ENCODE results near the gene R3HDM2.
"Not testable (repeated sequence)": the region's sequence is repeated elsewhere in the genome, so short reads cannot be mapped to it uniquely, and the experiment has no call there.

The R3HDM2 gene

GRCh38 chr12:57384478-57384877 lies 46.4 kb downstream of the R3HDM2 start:
- DNase-seq (ENCODE audit: low read depth in 2 of 2, low spot score in 1 of 2) = no peak

- no peak for DNase-seq (ENCODE audit: low read depth in 2 of 2, low spot score in 1 of 2)
These were observed 49.1 kb downstream of the R3HDM2 start for GRCh38 chr12:57381693-57382220.

- DNase-seq (ENCODE audit: low read depth in 2 of 2, low spot score in 1 of 2) = no peak
These were observed 50.5 kb downstream of the R3HDM2 start for GRCh38 chr12:57380300-57380699.

- DNase-seq (ENCODE audit: low read depth in 2 of 2, low spot score in 1 of 2) = no peak
These were observed 53.6 kb downstream of the R3HDM2 start for GRCh38 chr12:57377103-57377840.

GRCh38 chr12:57372233-57372632 lies 58.6 kb downstream of the R3HDM2 start:
- no peak for DNase-seq (ENCODE audit: low read depth in 2 of 2, low spot score in 1 of 2)

- DNase-seq (ENCODE audit: low read depth in 2 of 2, low spot score in 1 of 2) = no peak
These were observed 60.1 kb downstream of the R3HDM2 start for GRCh38 chr12:57370696-57371095.

GRCh38 chr12:57370072-57370471 lies 60.8 kb downstream of the R3HDM2 start:
- no peak for DNase-seq (ENCODE audit: low read depth in 2 of 2, low spot score in 1 of 2)

GRCh38 chr12:57369202-57369601 lies 61.6 kb downstream of the R3HDM2 start:
- DNase-seq (ENCODE audit: low read depth in 2 of 2, low spot score in 1 of 2) = no peak

GRCh38 chr12:57368349-57369095 lies 62.3 kb downstream of the R3HDM2 start:
- no peak for DNase-seq (ENCODE audit: low read depth in 2 of 2, low spot score in 1 of 2)

- no peak for DNase-seq (ENCODE audit: low read depth in 2 of 2, low spot score in 1 of 2)
These were observed 63.7 kb downstream of the R3HDM2 start for GRCh38 chr12:57367121-57367520.

- no peak for DNase-seq (ENCODE audit: low read depth in 2 of 2, low spot score in 1 of 2)
These were observed 64.5 kb downstream of the R3HDM2 start for GRCh38 chr12:57366315-57366714.

GRCh38 chr12:57364156-57364555 lies 66.7 kb downstream of the R3HDM2 start:
- not testable (repeated sequence) for DNase-seq (ENCODE audit: low read depth in 2 of 2, low spot score in 1 of 2)

GRCh38 chr12:57360468-57360867 lies 70.4 kb downstream of the R3HDM2 start:
- DNase-seq (ENCODE audit: low read depth in 2 of 2, low spot score in 1 of 2) = no peak

GRCh38 chr12:57358646-57359045 lies 72.2 kb downstream of the R3HDM2 start:
- no peak for DNase-seq (ENCODE audit: low read depth in 2 of 2, low spot score in 1 of 2)

GRCh38 chr12:57355734-57356133 lies 75.1 kb downstream of the R3HDM2 start:
- no peak for DNase-seq (ENCODE audit: low read depth in 2 of 2, low spot score in 1 of 2)

GRCh38 chr12:57352166-57352565 lies 78.7 kb downstream of the R3HDM2 start:
- no peak for DNase-seq (ENCODE audit: low read depth in 2 of 2, low spot score in 1 of 2)

- DNase-seq (ENCODE audit: low read depth in 2 of 2, low spot score in 1 of 2) = no peak
These were observed 83.6 kb downstream of the R3HDM2 start for GRCh38 chr12:57347284-57347683.

GRCh38 chr12:57343703-57344378 lies 87.0 kb downstream of the R3HDM2 start:
- DNase-seq (ENCODE audit: low read depth in 2 of 2, low spot score in 1 of 2) = no peak

- DNase-seq (ENCODE audit: low read depth in 2 of 2, low spot score in 1 of 2) = no peak
These were observed 88.6 kb downstream of the R3HDM2 start for GRCh38 chr12:57342207-57342691.

GRCh38 chr12:57341275-57341990 lies 89.4 kb downstream of the R3HDM2 start:
- no peak for DNase-seq (ENCODE audit: low read depth in 2 of 2, low spot score in 1 of 2)

GRCh38 chr12:57340104-57340503 lies 90.7 kb downstream of the R3HDM2 start:
- no peak for DNase-seq (ENCODE audit: low read depth in 2 of 2, low spot score in 1 of 2)

Data from stimulated activated CD8-positive, alpha-beta memory T cell treated with anti-CD3 and anti-CD28 coated beads, Interleukin-4, amount 100 ng/mL, for 1 hour (primary cell).